DMS79 (cell line): ENCODE results near the gene MAPK11.

Experiments used
- DNase-seq: peaks from one replicate; lab custom pipeline; 2025; lab: John Stamatoyannopoulos, UW

Gene MAPK11

DNA sequence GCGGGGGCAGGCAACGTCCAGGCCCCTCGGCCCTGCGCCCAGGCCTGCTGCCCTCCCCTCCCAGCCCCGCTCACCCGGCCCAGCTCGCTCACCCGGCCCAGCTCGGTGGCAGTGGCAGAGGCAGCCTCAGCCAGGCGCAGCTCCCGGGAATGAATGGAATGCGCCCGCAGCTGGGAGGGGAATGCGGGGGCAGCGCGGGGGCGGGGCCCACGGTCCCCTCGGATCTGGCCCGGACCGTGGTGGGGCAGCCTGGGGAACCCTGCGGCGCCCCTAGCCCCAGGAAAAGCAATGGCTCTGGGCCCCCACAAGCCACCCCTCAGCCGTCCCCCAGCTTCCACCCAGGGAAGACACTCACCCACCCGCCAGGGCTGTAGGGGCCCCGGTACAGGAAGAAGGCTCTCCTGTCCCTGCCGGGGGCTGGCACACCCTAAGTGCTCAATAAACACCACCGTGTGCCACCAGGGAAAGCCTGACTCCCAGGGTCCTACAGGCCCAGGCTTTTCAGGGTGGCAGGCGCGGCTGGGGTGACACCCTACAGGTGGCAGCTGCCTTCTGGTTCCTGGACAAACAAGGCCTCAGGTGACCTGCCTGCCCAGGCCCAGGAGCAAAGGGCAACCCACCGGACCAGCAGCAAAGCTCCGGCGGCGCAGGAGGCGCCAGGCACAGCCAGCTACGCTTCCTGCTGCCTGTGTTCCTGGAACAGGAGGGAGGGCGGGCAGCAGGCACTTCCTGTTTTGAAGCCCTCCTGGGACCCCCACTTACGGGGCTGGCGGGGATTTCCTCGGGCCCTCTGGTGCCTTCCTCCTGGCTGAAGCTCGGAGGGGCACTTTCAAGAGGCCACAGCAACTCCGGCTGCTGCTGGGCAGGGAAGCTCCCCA is 23.5 kb upstream of the MAPK11 start:
- DNase-seq, result no peak

DNA sequence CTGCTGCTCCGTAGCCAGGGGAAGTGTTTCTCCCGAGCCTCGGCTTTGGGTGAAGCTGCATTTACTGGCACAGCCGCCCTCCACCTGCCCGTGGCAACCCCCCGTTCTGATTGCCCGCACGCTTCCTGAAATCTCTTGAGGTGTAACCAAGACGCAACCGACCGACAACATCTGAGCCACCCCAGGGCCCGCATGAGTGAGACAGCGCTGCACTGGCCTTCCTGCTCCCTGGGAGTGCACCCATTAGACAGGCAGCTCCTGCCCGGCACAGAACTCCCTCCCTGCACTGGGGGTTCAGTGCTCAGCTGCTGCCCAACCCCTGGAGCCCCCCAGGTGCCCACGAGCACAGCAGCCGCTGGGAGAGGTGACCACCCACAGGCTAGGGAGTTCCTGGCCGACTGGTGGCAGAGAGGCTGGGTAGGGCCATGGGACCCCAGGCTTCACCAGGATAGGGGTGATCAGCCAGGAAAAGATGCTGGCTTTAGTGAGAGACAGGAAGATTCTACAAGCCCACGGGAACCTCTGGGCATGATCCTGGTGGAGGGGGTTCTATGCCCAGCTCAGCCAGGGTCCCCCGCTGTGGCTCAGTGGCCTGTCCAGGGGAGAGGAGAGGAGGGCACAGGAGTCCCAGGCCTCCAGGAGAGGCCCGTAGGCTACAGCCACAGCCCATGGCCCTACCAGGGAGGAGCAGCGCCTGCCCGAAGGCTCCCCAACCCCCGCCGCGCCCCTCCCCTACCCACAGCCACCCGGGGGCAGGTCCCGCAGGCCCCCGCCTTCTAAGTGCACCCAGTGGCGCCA is 22.7 kb upstream of the MAPK11 start:
- DNase-seq, result no peak

- no peak for DNase-seq
Observed at GRCh38 chr22:50289942-50290630, 19.9 kb upstream of the MAPK11 start.

- no peak for DNase-seq
Observed at GRCh38 chr22:50289151-50289941, 19.2 kb upstream of the MAPK11 start.

GRCh38 chr22:50287731-50288130 is 17.6 kb upstream of the MAPK11 start:
- DNase-seq, result no peak

- no peak for DNase-seq
Observed at GRCh38 chr22:50286701-50287318, 16.6 kb upstream of the MAPK11 start.

- DNase-seq, result no peak
Observed at GRCh38 chr22:50286275-50286674, 16.1 kb upstream of the MAPK11 start.

DNA sequence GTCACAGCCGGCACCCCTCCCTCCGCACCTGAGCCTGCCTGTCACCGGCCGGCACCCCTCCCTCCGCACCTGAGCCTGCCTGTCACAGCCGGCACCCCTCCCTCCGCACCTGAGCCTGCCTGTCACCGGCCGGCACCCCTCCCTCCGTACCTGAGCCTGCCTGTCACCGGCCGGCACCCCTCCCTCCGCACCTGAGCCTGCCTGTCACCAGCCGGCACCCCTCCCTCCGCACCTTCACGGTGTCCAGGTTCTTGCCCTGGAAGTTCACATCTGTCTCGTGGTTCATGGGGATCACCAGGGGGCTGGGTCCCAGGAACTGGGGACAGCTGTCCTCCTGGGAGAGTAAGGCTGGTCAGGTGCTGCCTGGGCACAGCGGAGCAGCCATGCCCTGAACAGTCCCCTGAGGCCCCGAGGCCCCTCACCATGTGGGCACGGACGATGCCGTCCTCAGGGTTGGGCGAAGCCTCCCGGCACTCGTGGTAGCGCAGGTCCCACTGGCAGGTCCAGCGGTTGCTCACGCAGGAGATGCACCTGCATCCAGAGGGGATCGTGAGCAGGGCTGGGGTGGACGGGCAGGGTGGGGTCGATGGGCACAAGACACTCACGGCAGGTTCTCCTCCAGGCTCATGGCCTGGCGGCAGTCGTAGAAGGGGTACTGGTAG is 15.5 kb upstream of the MAPK11 start:
- no peak for DNase-seq

DNA sequence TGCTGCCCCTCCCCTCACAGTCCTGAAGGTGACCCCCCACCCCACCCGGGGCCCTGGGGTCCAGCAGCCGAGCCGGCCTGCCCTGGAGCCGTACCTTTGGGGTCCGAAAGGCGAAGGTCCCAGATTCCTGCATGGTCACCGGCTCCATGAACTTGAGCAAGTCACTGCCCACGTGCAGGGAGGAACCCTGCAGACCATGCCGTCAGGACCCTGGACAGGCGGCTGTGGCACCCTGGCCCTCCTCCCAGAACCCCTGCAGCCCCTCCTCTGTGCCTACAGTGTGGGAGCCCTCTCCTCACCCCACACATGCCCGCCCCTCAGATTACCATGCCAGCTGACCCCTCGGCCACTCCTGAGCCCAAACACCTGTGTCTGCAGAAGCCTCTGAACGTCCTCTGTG is 14.3 kb upstream of the MAPK11 start:
- DNase-seq, result no peak

- DNase-seq, result no peak
Observed at GRCh38 chr22:50283821-50284220, 13.6 kb upstream of the MAPK11 start.

DNA sequence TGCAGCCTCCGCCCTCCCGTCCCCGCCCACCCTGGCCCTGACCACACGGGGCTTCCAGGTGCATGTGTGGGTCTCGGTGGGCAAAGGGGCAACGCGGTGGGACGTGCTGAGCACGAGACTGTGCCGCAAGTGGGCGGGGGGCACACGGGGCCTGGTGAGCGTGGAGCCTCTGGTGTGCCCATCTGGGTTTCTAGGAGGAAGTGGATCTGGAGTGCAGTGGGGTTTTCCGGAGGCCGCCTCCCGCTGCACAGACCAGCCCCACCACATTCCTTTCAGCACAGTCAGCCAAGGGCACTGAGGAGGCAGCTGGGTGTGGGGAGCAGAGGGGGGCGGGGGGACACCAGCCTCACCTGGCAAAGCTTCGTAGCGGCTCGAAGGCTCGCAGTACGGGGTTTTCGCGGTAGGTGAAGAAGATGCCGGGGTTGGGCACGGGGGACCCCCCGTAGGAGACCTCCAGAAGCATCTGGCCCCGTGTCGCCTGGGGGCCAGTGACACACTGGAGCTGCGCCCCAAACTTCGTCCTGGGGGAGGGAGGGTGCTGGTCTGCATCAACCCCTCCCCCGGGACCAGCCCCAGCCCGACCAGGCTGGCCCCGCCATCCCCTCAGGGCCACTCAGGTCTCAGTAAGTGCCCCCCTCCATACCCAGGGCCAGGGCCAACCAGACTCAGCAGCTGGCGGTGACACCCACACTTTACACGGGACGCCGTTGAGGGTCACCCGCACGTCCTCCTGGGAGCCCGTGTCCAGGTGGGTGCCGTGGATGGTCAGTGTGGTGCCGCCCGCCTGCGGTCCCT is 12.4 kb upstream of the MAPK11 start:
- DNase-seq, result no peak

GRCh38 chr22:50281957-50282356 is 11.8 kb upstream of the MAPK11 start:
- DNase-seq, result no peak

DNA sequence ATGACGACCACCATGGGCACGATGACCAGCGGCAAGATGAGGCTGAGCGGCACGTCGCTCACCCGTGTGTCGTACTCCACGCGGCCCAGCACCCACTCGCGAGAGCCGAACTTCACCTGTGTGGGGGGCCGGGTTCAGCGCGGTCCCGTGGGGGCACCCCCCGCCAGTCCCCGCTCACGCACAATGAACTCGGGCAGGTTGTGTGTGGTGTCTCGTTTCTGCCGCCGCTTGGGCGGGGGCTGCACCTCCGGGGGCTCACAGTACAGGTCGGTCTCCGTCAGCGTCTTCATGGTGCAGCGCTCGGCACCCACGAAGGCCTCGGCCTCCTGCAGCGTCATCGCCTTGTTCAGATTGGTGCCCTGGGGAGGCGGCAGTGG is 11.2 kb upstream of the MAPK11 start:
- DNase-seq, result no peak

DNA sequence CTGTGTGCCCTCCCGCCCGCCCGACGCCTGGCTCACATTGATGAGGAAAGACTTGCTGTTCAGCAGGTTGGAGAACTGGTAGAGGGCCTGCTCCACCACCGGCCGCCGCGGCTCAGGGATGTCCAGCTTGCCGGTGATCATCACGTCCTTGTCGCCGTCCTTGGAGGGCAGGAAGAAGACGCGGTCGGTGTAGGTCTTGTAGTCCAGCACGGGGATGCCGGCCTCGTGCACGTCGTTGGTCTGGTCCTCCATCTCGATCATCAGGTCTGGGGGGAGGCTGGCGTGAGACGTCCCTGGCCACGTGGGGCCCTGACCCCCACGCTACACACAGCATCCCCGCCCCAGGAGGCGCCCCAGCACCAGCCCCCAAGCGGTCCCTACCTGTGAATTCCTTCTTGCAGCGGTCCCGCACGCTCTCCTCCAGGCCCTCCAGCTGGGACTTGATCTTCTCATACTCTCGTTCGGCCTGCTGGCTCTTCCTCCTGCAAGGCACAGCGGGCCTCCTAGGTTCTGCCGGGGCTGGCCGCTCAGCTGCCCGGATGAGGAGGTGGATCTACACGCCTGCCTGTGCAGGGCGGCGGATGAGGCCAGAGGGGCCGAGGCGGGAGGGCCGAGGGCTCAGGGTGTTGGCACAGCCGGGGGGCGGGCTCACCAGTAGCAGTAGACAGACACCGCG is 10.7 kb upstream of the MAPK11 start:
- no peak for DNase-seq

DNA sequence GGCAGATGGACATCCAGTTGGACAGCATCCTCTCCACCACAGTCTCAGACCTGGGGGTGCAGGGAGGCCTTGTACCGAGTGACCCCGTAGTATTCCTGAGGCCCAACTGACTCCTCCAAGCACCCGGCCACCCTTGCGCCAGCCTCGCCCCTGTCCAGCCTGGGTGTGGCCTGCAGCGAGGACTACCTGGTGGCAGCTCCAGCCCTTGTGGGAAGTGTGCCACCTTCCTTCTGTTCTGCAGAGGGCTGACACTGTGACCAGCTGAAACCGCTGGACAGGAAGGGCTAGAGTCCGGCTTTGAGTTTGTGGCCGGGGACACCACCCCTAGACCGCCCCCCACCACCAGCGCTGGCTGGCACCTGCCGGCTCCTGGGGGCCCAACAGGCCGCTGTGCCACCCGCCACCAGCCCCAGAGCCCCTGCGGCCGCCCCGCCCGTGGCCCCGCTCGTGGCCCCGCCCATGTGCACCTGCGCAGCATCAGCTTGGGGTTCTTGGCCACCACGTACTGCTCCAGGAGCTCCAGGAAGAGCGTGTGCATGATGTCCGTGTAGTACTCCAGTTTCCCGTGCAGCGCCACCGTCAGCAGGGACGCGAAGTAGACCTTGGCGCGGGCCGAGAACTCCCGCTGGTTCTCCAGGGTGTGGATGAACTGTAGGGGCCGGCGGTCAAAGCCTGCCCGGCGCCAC is 10.0 kb upstream of the MAPK11 start:
- DNase-seq, result no peak

DNA sequence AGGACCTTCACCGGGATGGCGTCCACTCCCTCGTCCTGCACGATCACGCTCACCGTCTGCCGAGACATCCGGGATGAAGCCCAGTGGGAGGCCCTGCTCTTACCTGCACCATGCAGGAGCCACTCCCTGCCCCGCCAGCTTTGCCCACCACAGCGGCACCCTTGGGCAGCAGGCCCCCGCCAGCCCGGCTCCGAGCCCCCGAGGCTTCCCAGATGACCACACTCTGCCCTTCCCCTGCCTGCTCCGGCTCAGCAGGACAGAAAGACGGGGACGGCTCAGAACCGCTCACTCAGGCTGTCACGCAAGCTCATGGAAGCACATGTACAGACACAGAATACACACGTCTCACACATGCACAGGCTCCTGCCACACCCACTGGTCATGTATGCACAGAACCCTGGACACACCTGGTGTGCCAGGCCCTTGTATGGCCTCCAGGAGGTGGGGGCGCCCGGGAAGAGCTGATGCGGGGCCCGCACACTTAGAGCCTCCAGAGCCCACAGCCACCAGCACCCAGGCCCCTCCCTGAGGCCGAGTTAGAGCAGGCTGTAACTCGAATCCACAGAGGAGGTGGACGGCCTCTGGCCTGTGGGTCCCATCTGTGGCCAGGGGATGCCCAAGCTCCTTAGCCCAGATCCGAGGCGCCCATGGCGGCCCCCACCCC is 8.9 kb upstream of the MAPK11 start:
- DNase-seq, result no peak

- DNase-seq, result no peak
Observed at GRCh38 chr22:50278461-50278860, 8.3 kb upstream of the MAPK11 start.

DNA sequence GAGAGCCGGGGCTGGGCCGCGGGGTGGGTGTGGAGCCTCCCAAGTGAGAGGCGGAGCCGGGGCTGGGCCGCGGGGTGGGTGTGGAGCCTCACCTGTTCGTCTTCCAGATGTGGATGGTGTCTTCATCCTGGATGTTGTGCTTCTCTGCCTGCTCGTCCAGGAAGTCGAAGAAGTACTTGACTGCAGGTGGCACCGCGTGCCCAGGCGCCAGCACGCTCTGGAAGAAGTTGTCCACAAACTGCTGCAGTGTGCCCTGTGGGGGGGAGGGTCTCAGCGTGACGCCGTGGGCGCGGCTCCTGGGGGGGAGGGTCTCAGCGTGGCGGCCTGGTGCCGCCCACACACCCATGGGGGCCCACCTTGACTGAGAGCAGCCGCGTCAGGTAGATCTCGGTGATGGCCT is 7.6 kb upstream of the MAPK11 start:
- DNase-seq, result no peak
